Umbilical cord (tissue), 2 donors: Measurements from ENCODE around the gene PACS2. TPM values are rescaled to one million over a fixed set of nuclear protein-coding genes. Genes with fewer than 3 reads are reported as not detected.
"Not testable (repeated sequence)": the region's sequence is repeated elsewhere in the genome, so short reads cannot be mapped to it uniquely, and the experiment has no call there.

Source experiments
- DNase-seq: peaks from one replicate; pipeline ENCODE4 v3.0.0-alpha.2; 2015; ENCODE audit warnings: low spot score
- total RNA-seq: library from RNA; depleted of rRNA; stranded (reverse); fragments of >200 nt; gene quantifications from one replicate; pipeline ENCODE4 v1.2.3, GENCODE V29; 2014; ENCODE audit warnings: low replicate concordance; ENCODE audit not compliant: insufficient read depth

PACS2 gene
- total RNA-seq, 1 donor from 2014 or later = 17.8 TPM

- DNase-seq = peak; percentile 74
Observed at GRCh38 chr14:105313381-105314286, 914 bp upstream of the PACS2 start.

DNA sequence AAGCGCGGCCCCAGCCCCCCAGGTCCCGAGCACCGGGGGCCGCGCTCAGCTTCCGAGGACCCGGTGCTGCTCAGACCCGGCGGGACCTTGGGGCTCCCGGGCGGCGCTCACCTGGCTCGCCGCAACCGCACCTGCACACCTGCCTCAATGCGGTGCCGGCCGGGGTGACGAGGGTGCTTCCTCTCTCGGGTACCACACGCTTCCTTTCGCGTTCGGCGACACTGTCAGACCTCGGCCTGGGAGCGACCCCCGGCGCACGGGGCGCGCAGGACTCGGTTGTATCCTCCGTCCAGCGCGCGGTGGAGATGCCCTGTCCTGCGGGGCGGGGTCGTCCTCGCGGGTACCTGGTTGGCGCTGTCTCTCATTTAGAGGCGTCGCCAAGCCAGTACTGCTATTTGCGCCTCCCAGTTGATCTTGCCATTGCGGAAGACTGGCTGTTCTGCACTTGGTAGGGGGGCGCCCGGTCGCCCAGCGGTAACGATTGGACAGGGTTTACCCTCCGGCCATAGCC, 718 bp downstream of the PACS2 start:
- DNase-seq = no peak

GRCh38 chr14:105315941-105316576, 1.5 kb downstream of the PACS2 start:
- DNase-seq = no peak

- no peak for DNase-seq
Observed at GRCh38 chr14:105316577-105316941, 2.0 kb downstream of the PACS2 start.

DNA sequence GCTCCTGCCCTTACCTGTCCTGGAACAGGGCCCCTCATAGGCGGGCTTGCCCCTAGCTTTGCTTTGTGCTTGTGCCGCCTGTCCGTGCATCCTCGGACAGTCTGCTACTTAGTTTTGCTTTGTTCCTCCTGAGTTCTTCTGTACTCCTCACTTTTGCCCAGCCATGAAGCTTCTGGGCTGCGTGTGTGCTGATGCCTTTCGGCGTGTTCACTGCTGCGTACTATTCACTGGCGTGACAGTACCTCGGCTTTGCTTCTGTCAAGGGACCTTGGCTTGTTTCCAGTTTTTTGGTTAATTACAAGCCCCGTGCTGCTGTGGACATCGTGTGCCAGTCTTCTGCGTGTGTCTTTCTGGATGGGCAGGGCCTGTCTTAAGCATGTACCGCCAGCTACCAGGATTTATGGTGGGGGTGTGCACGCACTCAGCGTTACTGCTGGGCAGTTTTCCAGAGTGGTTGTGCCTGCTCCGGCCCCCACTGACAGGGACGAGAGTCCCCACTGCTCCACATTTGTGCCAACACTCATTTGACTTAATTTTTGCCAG, 2.5 kb downstream of the PACS2 start:
- no peak for DNase-seq

DNA sequence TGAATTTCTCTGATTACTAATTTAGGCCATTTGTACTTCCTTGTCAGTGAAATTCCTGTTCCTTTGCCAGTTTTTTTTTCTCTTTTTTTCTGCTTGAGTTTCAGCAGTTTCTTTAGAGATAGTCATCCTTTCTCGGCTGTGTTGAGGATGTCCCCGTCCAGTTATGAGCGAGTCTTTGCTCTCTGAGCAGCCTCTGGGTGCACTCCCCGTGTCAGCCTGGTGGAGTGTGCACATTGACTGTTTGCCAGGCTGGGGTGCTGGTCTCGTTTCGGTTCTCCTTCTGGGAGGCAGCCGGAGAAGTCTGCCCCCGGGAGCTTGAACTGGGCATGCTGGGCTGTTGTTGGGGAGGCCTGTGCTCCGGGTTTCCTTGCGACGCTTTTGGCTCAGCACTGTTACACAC, 3.0 kb downstream of the PACS2 start:
- DNase-seq = peak; percentile 31

DNA sequence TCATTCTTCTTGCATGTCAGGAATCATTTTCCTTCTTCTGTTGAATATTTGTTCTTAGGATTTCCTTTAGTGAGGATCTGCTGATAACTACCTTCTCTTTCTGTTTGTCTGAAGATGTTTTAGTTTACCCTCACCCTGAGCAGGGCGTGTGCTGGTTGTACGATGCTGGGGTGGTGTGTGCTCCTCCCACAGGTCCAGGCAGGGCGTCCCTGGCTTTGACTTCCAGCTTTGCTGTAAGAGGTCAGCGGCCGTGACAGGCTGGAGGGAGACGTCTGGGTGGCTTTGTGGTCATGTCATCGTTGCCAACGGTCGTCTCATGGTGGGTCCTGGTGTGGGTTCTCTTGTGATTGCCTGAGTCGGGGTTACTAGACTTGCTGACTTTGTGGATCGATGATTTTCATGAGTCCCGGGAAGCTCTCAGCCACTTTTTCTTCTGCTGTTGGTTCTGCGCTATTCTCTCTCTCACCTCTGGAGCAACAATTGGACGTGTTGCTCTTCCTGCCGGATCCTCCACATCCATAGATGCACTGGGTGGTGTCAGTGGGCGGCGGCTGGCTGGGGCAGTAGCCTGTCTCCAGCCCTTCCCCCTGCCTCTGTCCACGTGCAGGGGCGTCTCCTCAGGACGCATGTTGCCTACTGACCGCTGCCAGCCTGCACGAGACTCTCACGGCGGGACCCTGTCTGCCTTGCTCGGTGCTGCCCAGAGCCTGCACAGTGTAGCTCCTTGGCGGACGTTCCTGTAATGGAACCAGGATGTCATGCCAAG, 8.4 kb downstream of the PACS2 start:
- DNase-seq = no peak

DNA sequence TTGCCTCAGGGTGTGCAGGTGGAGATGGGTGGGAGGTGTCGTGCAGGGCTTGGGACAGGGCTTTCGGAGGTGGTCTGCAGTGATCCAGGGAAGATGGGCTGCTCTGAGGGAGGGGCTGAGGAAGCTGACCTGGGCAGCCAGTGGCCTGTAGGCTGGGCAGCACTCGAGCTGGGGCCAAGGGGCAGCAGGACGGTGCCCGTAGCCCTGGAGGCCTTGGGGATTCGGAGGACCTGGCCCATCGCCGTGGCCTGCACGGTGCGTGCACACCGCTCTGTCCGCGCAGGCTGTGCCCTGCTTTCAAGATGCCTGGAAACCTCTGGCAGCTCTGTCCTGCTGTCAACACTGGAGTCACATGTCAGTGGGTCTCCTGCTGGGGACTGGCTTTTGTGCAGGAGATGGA, 9.1 kb downstream of the PACS2 start:
- no peak for DNase-seq

DNA sequence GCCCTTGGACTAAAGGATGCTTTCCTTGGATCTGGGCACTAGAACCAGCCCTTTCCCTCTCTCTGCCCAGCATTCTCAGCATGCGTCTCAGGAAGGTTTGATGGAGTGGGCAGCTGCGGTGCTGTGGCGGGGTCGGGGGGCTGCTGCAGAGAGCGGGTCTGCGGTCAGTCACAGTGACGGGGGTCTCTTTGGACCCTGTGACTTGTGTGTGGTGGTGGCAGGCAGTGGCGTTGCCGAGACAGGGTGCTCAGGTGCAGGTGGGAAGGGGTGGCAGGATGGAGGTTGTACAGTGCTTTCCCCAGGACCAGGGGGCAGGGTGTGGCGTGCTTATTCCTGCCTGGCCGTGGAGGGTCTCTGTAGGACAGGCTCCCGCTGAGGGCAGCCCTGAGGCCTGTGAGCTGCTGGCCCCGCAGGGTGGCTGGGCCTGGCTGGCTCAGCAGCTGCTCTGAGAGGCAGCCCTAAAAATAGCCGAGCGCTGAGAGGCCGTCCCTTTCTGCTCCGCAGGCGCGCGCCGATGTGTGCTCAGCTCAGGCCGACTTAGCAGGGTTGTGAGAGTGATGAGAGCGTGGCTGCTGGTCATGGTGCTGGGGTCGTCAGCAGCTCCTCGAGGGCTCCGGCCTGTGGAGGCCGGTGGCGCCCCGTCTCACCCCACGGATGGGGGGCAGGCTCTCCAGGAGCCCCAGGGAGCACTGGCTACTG, 9.7 kb downstream of the PACS2 start:
- DNase-seq = peak; percentile 38

DNA sequence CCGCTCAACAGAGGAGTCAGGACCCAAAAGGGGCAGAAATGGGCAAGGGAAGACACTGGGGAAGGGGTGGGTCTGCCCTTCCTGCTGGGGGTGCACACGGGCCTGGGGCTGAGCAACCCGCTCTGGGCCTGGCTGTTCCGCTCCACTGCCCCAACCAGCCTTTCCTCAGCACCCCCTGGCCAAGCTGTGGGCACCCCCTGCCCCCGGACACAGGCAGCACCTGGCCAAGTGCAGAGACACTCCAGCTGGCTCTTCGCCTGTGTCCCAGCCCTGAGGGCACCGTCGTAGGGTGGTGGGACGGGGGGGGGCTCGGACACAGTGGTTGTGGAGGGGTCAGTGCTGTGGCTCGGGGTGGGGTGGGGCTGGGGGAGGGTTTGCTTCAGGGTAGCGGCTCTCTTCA, 10.3 kb downstream of the PACS2 start:
- DNase-seq = no peak

- DNase-seq = no peak
Observed at GRCh38 chr14:105325303-105325702, 10.8 kb downstream of the PACS2 start.

DNA sequence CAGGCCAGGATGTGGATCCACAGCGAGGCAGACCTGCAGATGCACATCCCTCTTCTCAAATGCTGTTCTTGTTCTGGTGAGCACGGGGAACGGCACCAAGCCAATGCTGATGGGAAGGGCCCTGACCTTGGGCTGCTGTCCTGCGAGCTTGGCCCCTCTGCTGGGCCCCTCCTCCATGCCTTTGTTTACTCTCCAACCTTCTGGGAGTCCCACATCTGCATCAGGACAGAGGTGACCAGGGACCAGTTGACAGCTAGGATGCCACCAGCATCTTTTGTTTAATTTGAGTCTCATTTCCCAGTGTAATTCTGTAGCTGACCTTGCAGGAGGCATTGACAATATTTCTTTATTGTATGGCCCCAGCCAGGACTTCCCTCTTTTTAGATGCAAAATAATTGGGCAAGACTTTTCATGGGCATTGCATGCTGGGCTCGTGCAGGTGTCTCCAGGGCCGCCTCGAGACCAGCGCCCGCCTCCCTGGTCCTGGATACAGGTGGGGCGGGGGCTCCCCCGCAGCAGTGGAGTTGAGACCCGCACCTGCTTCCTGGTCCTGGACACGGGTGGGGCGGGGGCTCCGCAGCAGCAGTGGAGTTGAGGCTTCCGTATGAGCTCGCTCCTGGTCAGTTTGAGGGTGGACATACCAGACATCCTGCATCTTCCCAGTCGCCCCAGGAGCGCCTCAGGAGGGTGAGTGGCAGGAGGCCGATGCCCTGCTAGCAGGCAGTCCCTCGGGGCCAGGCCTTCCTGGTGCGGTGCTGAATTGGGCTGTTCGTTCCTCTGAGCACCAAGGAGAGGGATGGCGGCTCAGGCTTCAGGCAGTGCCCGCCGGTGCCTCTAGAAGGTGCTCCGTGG, 11.4 kb downstream of the PACS2 start:
- no peak for DNase-seq

GRCh38 chr14:105326568-105326867, 12.0 kb downstream of the PACS2 start:
- DNase-seq = no peak

GRCh38 chr14:105326891-105327694, 12.5 kb downstream of the PACS2 start:
- no peak for DNase-seq

GRCh38 chr14:105327695-105328045, 13.1 kb downstream of the PACS2 start:
- not testable (repeated sequence) for DNase-seq

DNA sequence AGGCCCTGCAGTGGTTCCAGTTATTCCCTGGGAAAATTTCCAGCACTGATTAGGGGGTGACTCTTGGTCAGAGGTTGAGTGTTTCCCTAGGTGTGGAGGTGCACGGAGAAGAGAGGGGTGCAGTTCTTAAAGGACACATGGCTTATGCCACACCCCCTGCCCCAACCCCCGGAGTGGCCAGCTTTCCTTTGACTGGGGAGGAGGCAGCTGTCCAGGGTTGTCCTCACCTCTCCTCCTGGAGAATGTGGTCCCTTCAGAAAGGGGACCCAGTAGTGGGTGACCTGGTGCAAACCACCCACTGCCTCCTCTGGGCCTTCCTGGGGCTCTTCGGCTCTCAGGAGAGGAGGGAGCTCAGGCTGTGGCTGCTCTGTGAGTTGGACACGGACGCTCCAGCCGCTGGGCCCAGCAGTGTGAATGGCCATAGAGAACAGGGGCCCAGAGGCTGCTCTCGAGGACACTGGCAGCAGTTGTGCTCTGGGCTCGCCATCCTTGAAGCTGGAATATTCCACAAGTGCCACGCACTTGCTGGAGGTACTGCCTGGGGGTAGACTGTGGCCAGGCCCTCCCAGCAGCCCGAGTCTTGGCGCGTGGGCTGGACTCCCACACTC, 13.6 kb downstream of the PACS2 start:
- no peak for DNase-seq

- no peak for DNase-seq
Observed at GRCh38 chr14:105328678-105329390, 14.3 kb downstream of the PACS2 start.

DNA sequence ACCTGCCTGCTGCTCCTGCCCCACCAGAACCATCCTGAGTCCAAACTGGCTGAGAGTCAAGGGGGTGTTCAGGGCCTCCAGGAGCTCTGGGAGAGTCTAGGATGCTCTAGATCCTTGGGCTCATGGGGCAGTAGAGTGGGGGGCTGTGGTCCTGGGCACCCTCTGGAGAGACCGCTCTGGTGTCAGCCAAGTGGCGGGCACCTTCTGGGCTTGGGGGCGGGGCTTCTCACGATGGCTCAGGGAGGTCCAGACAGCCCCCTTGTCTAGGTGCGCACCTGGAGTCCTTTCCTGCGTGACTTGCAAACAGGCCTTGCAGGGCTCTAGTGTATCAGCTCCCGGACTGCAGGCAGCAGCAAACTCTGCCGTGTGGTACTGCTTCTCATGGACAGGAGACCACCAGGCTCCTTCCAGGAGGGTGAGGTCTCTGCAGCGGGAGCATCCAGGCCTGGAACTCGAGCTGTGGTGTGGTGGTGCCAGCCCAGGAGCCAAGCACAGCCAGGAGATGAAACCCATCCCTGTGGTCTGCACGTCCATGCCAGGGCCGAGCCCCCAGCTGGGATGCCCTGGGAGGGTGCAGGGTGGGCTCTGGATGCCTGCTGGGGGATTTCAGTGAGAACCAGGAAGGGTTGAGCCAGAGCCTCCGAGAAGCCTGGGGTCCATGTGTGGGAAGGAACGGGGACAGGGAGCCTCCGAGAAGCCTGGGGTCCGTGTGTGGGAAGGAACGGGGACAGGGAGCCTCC, 15.0 kb downstream of the PACS2 start:
- no peak for DNase-seq
